GM10248 (cell line): ENCODE data around the gene NMUR1.
"Not testable (repeated sequence)": the region's sequence is repeated elsewhere in the genome, so short reads cannot be mapped to it uniquely, and the experiment has no call there.

Source experiments
- CTCF ChIA-PET: fragments of 300-600 bp; sonication (Branson Sonifier 250); formaldehyde crosslinking; extraction: SDS; loops from one replicate; lab custom pipeline; 2021; ENCODE audit warnings: antibody characterized with exemption; lab: Yijun Ruan, JAX
- POLR2A ChIA-PET: fragments of 350-650 bp; sonication (Branson Sonifier 250); formaldehyde crosslinking; extraction: SDS; loops from one replicate; lab custom pipeline; 2020; ENCODE audit warnings: antibody characterized with exemption; lab: Yijun Ruan, JAX
- DNase-seq: peaks from one replicate; pipeline ENCODE4 v3.0.0; 2012; ENCODE audit errors: extremely low spot score
- CTCF ChIP-seq: IDR thresholded peaks from 2 replicates; pipeline ENCODE4 v1.5.1; 2012; ENCODE audit warnings: mild to moderate bottlenecking, low read depth; ENCODE audit errors: extremely low read depth, missing control alignments, control extremely low read depth

NMUR1 gene, protein sequence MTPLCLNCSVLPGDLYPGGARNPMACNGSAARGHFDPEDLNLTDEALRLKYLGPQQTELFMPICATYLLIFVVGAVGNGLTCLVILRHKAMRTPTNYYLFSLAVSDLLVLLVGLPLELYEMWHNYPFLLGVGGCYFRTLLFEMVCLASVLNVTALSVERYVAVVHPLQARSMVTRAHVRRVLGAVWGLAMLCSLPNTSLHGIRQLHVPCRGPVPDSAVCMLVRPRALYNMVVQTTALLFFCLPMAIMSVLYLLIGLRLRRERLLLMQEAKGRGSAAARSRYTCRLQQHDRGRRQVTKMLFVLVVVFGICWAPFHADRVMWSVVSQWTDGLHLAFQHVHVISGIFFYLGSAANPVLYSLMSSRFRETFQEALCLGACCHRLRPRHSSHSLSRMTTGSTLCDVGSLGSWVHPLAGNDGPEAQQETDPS

DNA sequence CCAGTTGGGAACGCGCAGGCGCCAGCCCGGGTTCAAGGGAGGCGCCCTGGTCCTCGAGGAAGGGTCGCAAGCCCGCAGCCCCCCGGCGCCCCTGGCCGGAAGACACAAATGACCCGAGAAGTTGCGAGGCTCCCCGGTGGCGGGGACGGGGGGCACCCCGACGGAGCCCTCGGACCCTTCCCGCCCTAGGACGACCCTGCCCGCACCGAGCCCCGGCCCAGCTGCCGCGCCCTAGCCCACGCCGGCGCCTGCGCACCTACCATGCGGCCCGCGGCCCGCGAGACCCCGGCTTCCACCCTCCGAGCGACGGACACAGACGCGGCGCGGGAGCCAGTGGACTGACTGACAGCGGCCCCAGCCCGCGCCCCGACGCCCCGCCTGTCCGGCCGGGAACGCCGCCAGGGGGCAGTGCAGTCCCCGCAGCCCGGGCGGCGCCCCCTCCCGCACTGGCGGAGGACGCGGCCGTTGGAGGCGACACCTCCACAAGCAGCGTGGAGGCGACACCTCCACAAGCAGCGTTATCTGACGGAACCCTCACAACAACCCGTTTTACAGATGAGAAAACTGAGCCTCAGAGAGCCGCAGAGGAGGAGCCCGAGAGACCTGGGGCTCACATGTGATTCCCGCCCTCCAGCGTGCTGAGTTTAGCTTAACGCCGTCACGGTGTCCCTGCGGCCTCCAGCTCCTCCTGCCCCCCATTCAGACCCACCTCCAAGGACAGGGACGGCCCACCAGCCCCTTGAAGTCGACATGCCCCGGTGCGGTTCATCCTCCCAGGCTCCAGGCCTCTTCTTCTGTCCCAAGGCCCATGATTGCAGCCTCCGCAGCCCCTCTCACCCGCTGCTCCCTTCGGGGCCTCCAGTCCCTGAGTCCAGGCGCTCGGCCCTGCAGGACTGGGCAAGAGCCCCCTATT lies at the start of gene NMUR1:
Gene NMUR1 (minus strand): TSS at position 347 of the 913 bp plus-strand sequence. CDS start 84 bp downstream, at position 263.
- TF ChIP-seq CTCF = peak; percentile 86
- ChIA-PET CTCF (interaction anchor here (0.6 to 9.5 kb wide), 18 partner anchors 8 to 176 kb away, joined by 3 to 187 read pairs (median 6); no protein-coding TSS in a partner anchor), POLR2A (no interaction called here)
- DNase-seq = peak; percentile 87

DNA sequence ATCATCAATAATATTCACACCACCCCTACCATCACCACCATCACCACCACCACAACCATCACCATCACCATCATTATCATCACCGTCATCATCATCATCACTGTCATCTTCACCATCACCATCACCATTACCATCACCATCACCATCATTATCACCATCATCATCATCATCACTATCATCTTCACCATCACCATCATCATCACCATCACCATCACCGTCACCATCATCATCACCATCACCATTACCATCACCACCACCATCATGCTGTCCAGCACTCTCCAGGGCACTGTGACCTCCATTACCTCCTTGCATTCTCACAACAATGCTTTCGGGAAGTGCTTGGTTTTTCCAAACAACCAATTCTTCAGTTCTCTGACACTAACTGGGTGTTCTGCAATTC lies 49.3 kb upstream of the NMUR1 start:
- ChIA-PET CTCF (no interaction called here), POLR2A (no interaction called here)
- TF ChIP-seq CTCF = no peak
- no peak for DNase-seq

DNA sequence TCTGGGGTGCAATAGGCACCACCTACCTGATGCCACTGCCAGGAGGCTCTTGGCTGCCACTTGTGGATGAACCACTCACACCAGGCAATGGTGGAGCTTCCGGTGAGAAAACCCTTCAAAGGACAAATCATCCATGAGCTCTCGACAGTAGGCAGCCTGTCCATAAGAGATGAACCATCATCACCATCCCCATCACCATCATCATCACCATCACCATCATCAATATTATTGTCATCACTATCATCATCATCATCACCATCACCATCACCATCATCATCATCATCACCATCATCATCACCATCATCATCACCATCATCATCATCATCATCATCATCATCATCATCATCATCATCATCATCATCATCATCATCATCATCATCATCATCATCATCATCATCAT lies 48.4 kb upstream of the NMUR1 start:
- DNase-seq, POLR2A ChIA-PET: not testable (repeated sequence)
- CTCF ChIA-PET = interaction anchor here (0.6 to 1.2 kb wide), 2 partner anchors 21 to 96 kb away, joined by 3 to 6 read pairs; no protein-coding TSS in a partner anchor

- ChIA-PET CTCF (no interaction called here), POLR2A (no interaction called here)
- TF ChIP-seq CTCF = no peak
- no peak for DNase-seq
Observed at GRCh38 chr2:231576465-231576864, 46.2 kb upstream of the NMUR1 start.

DNA sequence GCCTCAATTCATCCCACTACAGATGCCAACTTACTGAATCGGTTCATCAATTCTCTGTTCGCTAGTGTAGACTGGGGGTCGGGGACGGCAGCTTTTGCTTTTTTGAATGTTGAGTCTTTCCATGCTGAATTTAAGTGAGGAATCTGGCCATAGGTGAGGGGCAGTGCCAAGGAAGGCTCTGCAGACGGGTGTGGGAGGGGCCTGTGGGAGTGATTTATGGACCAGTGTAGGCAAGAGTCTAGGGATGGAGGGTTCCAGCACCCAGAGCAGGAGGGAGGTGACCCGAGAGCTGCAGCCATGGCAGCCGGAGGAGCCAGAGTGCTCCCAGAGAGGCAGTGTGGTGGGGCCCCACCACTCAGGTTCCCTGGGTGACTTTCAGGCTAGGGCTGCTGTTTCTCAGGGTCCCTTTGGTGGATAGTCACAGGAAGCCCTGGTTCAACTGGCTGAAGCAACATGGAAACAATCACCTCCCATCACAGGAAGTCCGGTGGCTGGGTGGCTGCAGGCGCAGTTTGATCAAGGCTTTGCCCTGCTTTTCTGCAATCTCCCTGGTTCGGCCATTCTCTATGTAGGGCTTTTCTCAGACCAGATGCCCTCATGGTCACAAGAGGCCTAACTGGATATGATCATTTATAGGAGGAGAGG lies 45.5 kb upstream of the NMUR1 start:
- no peak for TF ChIP-seq CTCF
- no peak for DNase-seq
- ChIA-PET CTCF (interaction anchor here (1.1 to 1.5 kb wide), 2 partner anchors 12 to 24 kb away, joined by 5 to 7 read pairs; no protein-coding TSS in a partner anchor), POLR2A (interaction anchor here (0.7 kb wide), 1 partner anchor 1083 kb away, joined by 3 read pairs; no protein-coding TSS in a partner anchor)

DNA sequence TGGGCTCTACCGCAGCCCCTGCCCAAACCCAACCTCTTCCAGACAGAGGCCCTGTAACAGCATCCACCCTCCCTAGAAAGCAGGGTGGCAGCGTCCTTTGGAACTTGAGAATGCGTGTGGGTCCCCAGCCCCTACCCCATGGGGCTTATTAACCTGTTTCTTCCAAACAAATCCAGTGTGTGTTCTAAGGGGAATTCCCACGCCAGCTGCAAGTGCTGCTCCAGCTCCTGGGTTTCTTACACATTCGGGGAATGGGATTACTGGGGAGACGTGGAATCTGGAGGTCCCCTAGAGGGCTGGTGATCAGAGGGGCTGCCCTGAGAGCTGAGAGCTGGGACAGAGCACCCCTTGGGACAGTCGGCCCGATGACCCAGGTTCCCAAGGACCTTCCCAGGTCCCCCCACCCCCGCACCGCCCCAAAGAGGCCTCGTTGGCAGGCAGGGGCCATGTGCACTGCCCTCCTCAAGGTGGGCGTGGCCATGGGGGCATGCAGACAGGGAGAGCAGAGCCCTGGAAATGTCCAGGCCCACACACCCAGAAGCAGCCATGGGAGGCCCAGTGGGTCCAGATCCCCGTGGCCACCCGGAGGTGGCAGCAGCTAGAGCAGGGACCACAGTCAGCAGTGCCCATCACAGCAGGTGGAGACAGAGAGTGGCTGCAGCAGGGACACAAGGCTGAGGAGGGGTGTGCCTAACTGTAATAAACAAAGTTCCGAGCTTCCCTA lies 43.6 kb upstream of the NMUR1 start:
- CTCF ChIA-PET = interaction anchor here (1.0 to 2.9 kb wide), 7 partner anchors 10 to 56 kb away, joined by 3 to 12 read pairs (median 5); no protein-coding TSS in a partner anchor
- DNase-seq = no peak
- TF ChIP-seq CTCF = no peak
- POLR2A ChIA-PET = no interaction called here
